GM18861 (cell line): ENCODE measurements around the gene CWC27.
"Not testable (repeated sequence)": the region's sequence is repeated elsewhere in the genome, so short reads cannot be mapped to it uniquely, and the experiment has no call there.

Experiments used
- ATAC-seq: cut with Tn5 transposase; IDR thresholded peaks from one replicate; pipeline ENCODE4 v1.9.1; 2021; ENCODE audit not compliant: unreplicated experiment

Gene CWC27

DNA sequence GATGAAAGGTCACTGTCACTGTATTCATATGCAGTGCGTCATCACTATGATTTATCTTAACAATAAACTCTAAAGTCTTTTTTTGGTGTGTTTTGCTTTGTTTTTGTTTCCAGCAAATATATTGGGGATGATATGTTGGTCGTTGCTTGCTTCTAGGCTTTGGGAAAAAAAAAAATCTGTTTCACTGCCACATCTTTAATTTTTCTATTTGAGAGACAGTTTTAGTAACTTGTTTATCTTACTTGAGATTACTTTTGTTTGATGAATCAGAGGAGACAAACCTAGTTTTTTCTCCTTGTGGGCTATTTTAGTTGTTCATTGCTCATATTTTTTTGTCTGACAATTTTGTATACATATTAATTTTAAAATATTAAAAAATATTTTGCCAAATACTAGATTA is 19.4 kb downstream of the CWC27 start:
- ATAC-seq = no peak

GRCh38 chr5:64789457-64789856 is 20.7 kb downstream of the CWC27 start:
- no peak for ATAC-seq

DNA sequence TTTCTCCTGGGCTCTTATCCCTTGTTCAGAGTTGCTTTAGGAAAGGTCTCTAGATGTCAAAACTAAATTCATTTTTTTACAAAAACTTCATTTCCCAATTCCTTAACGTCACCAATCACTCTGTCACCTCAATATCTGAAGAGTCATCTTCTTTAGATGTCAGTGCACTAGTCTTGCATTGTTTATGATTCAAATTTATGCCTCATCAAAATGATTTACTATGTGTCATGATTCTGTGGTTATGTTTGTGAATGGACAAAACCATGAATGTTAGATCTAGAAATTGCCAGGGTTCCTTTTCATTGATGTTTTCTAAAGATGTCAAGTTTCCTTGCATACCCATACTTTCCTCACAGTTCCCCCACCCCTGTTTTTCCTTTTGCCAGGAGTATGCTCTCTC is 21.5 kb downstream of the CWC27 start:
- ATAC-seq = no peak

DNA sequence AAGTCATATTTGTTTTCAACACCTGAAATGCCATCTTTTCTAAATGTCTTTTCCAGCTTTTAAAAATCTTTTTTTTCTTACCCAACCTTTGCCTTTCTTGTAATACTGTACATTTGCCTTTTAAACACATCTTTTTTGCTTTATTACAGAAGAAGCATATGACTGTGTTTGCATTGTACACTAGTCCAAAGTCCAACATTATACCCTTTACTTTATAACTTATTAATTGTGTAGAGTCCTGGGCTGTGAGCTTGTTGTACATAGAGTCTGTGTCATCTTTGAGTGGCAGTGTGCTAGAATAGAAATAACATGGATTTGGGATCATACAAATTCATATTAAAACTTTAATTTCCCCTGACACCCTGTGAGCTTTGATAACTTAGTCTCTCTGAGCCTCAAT is 23.7 kb downstream of the CWC27 start:
- peak; percentile 42 for ATAC-seq

- ATAC-seq = no peak
Measured at GRCh38 chr5:64794053-64794770, 25.5 kb downstream of the CWC27 start.

DNA sequence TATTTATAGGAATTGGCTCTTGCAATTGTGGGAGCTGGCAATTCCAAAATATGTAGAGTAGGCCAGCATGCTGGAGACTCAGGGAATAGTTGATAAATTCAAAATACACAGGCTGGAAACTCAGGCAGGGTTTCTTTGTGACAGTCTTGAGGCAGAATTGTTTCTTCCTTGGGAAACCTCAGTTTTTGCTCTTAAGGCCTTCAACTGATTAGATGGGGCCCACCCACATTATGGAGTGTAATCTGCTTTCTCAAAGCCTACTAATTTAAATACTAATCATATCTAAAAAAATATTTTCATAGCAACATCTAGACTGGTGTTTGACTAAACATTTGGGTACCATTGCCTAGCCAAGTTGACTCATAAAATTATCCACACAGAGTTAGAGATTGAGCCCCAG is 27.6 kb downstream of the CWC27 start:
- ATAC-seq = no peak

DNA sequence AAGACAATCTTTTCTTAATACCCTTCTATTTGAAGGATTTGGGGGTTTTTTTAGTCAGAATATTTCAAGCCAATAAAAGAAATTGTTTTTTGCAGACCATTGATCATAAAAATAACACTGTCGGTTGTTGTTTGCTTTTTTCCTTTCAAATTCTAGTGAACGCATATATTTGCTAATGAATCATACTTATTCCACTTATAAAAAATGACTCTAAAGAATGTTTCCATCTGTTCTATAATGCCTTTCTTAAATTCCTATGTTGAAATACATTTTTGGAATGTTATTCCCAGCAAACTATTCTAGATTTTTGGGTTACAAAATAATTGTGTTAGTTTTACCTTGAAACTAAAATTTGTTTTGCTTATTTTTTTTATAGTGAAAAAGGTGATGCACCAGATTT is 32.2 kb downstream of the CWC27 start:
- no peak for ATAC-seq

DNA sequence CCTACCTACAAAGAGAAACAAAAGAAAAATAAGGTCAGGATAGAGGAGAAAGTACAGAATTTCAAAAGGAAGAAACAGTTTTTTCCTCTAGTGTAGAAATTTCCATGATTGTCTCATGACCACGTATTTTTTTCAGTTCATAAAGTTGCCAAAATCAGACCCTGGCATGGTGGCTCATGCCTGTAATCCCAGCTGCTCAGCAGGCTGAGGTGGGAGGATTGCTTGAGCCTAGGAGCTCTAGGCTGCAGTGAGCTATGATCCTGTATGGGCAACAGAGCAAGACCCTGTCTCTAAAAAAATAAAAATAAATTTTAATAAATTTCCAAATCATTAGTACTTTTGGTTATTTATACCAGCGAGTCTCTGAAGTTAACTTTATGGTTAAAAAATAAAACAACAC is 37.8 kb downstream of the CWC27 start:
- ATAC-seq = no peak

GRCh38 chr5:64807520-64807919 is 38.8 kb downstream of the CWC27 start:
- ATAC-seq = no peak

GRCh38 chr5:64811050-64811640 is 42.4 kb downstream of the CWC27 start:
- ATAC-seq = peak; percentile 59

DNA sequence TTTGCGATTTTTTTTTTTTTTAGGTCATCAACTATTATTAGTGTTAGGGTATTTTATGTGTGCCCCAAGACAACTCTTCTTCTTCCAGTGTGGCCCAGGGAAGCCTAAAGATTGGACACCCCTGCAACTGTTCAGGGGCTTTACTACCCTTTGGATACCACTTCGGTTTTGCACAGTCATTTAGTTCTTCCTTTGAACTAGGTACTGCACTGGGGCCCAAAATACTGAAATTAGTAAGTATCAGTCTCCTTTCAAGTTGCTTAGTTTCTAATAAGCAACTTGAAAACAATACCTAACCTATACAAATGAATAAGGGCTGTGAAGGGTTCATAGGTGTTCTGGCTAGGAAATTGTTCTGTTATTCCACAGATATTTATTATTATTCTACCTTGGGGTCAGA is 45.3 kb downstream of the CWC27 start:
- ATAC-seq = peak; percentile 90

- ATAC-seq = no peak
Measured at GRCh38 chr5:64818245-64818644, 49.5 kb downstream of the CWC27 start.

- ATAC-seq = not testable (repeated sequence)
Measured at GRCh38 chr5:64819345-64819744, 50.6 kb downstream of the CWC27 start.

DNA sequence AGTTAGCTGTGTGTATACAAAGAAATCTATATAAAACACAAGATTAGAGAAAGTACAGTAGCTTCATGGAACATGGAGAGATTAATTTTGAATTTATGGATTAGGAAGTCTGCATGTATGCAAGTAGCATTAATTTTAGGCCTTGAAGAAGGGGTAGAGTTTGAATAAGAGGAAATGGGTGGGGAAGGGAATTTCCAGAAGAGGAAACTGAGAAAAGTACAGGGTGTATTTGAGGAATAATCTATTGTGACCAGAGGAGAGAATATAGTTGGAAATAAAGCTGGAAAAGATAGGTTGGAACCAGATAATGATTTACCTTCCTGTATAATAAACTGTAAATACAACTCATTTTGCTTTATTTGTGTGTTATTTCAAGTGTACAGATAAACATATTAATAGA is 53.6 kb downstream of the CWC27 start:
- ATAC-seq = no peak

DNA sequence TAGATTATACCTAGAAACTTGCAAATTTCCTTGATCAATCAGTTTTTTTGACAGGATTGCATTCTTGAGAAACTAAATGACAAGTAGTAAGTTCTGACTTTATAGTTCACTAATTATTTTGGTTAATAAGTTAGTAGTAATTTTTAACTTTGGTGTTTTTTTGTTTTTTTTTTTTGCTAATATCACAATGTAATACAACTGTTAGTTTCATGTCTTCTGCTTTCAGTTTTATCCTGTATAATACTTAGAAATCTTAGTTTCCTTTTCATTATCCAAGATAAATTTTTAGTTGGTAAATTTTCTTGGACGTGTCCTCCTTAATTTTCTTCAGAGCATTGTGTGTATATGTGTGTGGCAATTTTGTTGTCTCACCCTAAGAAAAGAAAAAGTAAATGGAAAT is 57.8 kb downstream of the CWC27 start:
- ATAC-seq = peak; percentile 46

DNA sequence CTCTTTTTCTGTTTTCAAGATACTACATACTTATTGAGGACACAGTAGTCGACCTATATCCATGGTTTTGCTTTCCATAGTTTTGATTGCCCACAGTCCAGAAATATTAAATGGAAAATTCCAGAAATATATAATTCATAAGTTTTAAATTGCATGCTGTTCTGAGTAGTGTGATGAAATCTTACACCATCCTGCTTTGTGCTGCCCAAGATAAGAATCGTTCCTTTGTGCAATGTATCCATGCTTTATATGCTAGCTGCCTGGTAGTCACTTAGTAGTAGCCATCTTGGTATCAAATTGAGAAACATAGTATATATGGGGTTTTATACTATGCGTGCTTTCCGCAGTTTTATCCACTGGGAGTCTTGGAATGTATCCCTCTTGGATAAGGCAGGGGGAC is 59.0 kb downstream of the CWC27 start:
- ATAC-seq = no peak

DNA sequence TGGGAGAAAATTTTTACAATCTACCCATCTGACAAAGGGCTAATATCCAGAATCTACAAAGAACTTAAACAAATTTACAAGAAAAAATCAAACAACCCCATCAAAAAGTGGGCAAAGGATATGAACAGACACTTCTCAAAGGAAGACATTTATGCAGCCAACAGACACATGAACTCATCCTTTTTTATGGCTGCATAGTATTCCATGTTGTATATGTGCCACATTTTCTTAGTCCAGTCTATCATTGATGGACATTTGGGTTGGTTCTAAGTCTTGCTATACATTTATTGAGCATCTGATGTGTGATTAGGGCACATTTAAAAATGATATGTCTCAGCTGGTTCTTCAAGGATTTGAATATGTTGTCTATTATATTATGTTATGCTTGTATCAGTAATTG is 61.9 kb downstream of the CWC27 start:
- not testable (repeated sequence) for ATAC-seq

- ATAC-seq = no peak
Measured at GRCh38 chr5:64831996-64832395, 63.3 kb downstream of the CWC27 start.

- ATAC-seq = no peak
Measured at GRCh38 chr5:64834037-64834436, 65.3 kb downstream of the CWC27 start.

DNA sequence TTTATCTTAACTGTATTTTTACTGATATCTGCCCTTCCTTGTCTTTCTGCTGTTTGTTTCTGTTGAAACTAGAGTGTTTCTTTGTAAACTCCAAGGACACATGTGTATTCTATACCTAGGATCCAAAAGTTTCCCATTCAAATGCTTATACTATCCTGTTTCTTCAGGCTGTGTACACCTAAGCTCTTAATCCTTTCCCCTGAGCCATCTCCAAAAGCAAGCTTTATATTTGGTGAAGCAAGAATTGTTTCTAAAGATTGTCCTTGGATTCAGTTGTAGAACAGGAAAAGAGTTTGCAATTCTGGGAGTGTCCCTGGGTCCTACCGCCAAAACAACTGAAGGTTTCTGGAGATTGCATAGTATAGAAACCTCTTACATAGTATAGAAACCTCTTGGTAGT is 65.9 kb downstream of the CWC27 start:
- ATAC-seq = no peak

DNA sequence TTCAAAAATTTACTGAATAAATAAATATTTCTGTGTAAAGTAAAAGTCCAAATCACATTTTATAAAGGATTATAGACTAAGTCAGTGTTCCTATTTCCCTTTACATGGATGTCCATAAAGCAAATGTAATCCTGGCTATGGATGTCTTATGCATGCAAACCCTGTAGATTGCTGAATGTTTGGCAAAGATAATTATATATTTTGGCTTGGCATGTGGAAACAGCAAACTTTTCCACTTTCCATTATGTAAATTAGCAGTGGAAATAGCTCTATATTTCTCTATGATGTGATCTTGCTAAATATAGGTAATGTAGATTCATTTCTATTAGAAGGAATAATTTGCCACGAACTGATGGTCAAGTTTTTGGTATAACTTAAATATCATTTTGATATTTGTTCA is 66.5 kb downstream of the CWC27 start:
- no peak for ATAC-seq

GRCh38 chr5:64836190-64836755 is 67.5 kb downstream of the CWC27 start:
- no peak for ATAC-seq

- ATAC-seq = no peak
Measured at GRCh38 chr5:64836786-64837185, 68.1 kb downstream of the CWC27 start.
